ENCODE measurements around the gene PLCG1. TPM values are rescaled to one million over a fixed set of nuclear protein-coding genes. Genes with fewer than 3 reads are reported as not detected.
"Not testable (repeated sequence)": the region's sequence is repeated elsewhere in the genome, so short reads cannot be mapped to it uniquely, and the experiment has no call there.

PLCG1 gene
- total RNA-seq, 1 donor from 2014 or later: 61.1 TPM

- TF ChIP-seq CTCF (IDR thresholded peaks at IDR 0.05): no peak
- Mint-ChIP-seq H3K27ac (no peak overlapping the region), H3K36me3 (ENCODE audit: low read depth) (peaks cover 88% of the 10 kb centered on the region), H3K4me1 (peaks cover 10% of the 10 kb centered on the region), H3K4me3 (no peak overlapping the region), H3K27me3 (no peaks in the 10 kb centered on the region), H3K9me3 (no peaks in the 10 kb centered on the region)
- intact Hi-C loops (cut with micrococcal nuclease): no loop called here
- ATAC-seq (ENCODE audit: low read depth): no peak
- POLR2A ChIA-PET: no interaction called here
- no peak for DNase-seq
- CTCF ChIA-PET: no interaction called here
Measured at GRCh38 chr20:41116282-41116956, 20.9 kb upstream of the PLCG1 start.

GRCh38 chr20:41118159-41118558 is 19.2 kb upstream of the PLCG1 start:
- H3K9me3 Mint-ChIP-seq; H3K4me3 Mint-ChIP-seq; H3K27ac Mint-ChIP-seq; DNase-seq; ATAC-seq (ENCODE audit: low read depth); H3K4me1 Mint-ChIP-seq; intact Hi-C loops (cut with micrococcal nuclease); POLR2A ChIA-PET; H3K27me3 Mint-ChIP-seq: not testable (repeated sequence)
- peaks cover 88% of the 10 kb centered on the region for H3K36me3 Mint-ChIP-seq (ENCODE audit: low read depth)
- CTCF ChIA-PET: interaction anchor here (1.2 kb wide), 1 partner anchor 222 kb away, joined by 3 read pairs; the partner anchor contains the start of gene LPIN3

GRCh38 chr20:41118632-41119031 is 18.7 kb upstream of the PLCG1 start:
- no peak overlapping the region for H3K4me3 Mint-ChIP-seq
- no peaks in the 10 kb centered on the region for H3K27me3 Mint-ChIP-seq
- H3K27ac Mint-ChIP-seq: no peak overlapping the region
- no peak for TF ChIP-seq CTCF (IDR thresholded peaks at IDR 0.05)
- ChIA-PET CTCF (interaction anchor here (1.2 kb wide), 1 partner anchor 222 kb away, joined by 3 read pairs; the partner anchor contains the start of gene LPIN3), POLR2A (no interaction called here)
- no peaks in the 10 kb centered on the region for H3K9me3 Mint-ChIP-seq
- intact Hi-C loops (cut with micrococcal nuclease): no loop called here
- DNase-seq (no peak), ATAC-seq (ENCODE audit: low read depth) (no peak)
- no peaks in the 10 kb centered on the region for H3K4me1 Mint-ChIP-seq
- H3K36me3 Mint-ChIP-seq (ENCODE audit: low read depth): peaks cover 90% of the 10 kb centered on the region

GRCh38 chr20:41119614-41120561 is 17.5 kb upstream of the PLCG1 start:
- H3K9me3 Mint-ChIP-seq: no peaks in the 10 kb centered on the region
- DNase-seq: no peak
- TF ChIP-seq CTCF (IDR thresholded peaks at IDR 0.05): no peak
- no peak overlapping the region for H3K4me3 Mint-ChIP-seq
- ATAC-seq (ENCODE audit: low read depth): no peak
- H3K4me1 Mint-ChIP-seq: no peaks in the 10 kb centered on the region
- CTCF ChIA-PET: no interaction called here
- no peaks in the 10 kb centered on the region for H3K27me3 Mint-ChIP-seq
- peaks cover 89% of the 10 kb centered on the region for H3K36me3 Mint-ChIP-seq (ENCODE audit: low read depth)
- POLR2A ChIA-PET: no interaction called here
- intact Hi-C loops (cut with micrococcal nuclease): no loop called here
- no peak overlapping the region for H3K27ac Mint-ChIP-seq

- ATAC-seq (ENCODE audit: low read depth) (no peak), DNase-seq (no peak)
- ChIA-PET POLR2A (no interaction called here), CTCF (interaction anchor here (2.1 kb wide), 1 partner anchor 52 kb away, joined by 4 read pairs; no protein-coding TSS in a partner anchor)
- H3K27ac Mint-ChIP-seq: no peak overlapping the region
- intact Hi-C loops (cut with micrococcal nuclease): no loop called here
- H3K4me3 Mint-ChIP-seq: no peak overlapping the region
- H3K36me3 Mint-ChIP-seq (ENCODE audit: low read depth): peaks cover 87% of the 10 kb centered on the region
- no peak for TF ChIP-seq CTCF (IDR thresholded peaks at IDR 0.05)
- no peaks in the 10 kb centered on the region for H3K27me3 Mint-ChIP-seq
- no peaks in the 10 kb centered on the region for H3K9me3 Mint-ChIP-seq
- no peaks in the 10 kb centered on the region for H3K4me1 Mint-ChIP-seq
Measured at GRCh38 chr20:41121399-41121798, 15.9 kb upstream of the PLCG1 start.

All from activated B cell treated with CpG ODN at 0.5 μM for 24 hours (primary cell).